ENCODE measurements around the gene HS6ST3.

DNA sequence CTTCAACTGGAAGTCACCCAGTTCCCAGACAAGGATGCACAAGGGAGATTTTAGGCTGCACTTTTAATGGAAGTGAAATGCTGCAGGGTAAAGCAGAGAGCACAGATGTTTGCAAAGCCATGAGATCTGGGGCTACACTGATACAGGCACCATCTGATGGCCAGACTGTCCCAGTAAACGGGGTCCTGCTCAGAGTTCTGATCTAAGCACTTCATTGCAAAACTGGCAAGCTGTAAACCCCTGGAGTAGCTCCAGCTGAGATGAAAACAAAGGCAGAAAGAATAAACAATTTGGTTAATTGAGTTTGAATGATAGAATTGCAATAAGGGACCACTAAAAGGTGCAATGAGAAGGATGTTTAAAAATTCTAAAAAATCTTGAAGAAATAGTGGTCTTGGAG lies 707.2 kb downstream of the HS6ST3 start:
- no peak for TF ChIP-seq CTCF (IDR thresholded peaks at IDR 0.05; ENCODE audit: borderline replicate concordance, extremely low read depth, low read length, poor library complexity, severe bottlenecking)
- TF ChIP-seq EZH2 (IDR thresholded peaks at IDR 0.05; ENCODE audit: borderline replicate concordance, low read depth, low read length, severe bottlenecking) = no peak

Measured in DND-41 (cell line).